HG03439 (cell line): Measurements from ENCODE around the gene NPEPPS.
"Not testable (repeated sequence)": the region's sequence is repeated elsewhere in the genome, so short reads cannot be mapped to it uniquely, and the experiment has no call there.

Experiments
- ATAC-seq: cut with Tn5 transposase; IDR thresholded peaks from one replicate; pipeline ENCODE4 v1.9.1; 2021; ENCODE audit warnings: mild to moderate bottlenecking, moderate library complexity; ENCODE audit not compliant: unreplicated experiment

NPEPPS gene

DNA sequence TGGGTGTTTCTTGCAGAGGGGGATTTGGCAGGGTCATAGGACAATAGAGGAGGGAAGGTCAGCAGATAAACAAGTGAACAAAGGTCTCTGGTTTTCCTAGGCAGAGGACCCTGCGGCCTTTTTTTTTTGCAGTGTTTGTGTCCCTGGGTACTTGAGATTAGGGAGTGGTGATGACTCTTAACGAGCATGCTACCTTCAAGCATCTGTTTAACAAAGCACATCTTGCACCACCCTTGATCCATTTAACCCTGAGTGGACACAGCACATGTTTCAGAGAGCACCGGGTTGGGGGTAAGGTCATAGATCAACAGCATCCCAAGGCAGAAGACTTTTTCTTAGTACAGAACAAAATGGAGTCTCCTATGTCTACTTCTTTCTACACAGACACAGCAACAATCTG, 25.2 kb downstream of the NPEPPS start:
- ATAC-seq, result not testable (repeated sequence)

DNA sequence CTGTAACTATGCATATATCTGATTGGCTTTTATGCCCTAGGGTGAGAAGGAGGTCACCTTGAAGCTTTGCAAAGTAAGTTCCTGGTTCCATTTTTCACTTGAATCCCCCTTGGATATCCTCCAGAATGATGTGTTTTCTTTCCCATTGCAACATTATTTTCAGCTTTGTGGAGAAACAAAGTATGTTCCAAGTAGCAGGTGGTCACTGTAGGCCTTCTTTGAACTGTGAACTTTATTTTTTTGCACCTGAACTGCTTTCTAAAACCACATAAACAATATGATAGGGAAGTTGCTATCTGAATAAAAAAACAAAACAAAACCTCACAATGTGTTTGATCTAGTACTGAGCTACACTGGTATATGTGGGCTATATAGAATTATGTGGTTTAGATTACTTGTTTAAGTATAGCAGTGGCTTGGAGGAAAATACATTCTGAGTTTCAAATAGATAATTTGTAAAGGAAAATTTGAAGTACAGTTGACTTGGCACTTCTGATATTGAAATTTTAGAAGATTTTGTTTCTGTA, 29.7 kb downstream of the NPEPPS start:
- not testable (repeated sequence) for ATAC-seq

DNA sequence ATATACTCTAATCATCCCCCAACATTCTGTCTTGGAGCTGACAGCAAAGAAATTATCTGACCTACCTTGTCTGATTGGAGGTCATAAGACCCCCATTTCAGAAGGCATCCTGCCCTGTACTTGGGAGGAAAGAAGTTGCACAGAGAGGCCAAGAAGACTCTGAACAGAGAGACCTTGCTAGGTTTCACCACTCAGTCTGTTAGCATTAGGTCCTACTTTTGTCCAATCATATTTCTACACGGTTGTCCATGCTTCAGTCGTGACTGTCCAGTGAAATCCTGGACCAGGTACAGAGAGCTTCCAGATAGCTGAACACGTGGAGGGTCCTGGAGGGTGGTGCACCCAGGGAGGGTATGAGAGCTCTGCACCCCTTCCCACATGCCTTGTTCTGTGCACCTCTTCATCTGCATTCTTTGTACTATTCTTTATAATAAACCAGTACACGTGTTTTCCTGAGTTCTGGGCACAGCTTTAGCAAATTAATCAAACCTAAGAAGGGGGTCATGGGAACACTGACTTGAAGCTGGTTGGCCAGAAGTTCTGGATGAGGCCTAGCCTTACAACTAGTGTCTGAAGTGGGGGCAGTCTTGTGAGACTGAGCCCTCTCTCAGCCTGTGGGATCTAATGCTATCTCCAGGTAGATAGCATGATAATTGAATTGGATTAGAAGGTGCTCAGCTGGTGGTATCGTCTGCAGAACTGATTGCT, 30.9 kb downstream of the NPEPPS start:
- ATAC-seq, result not testable (repeated sequence)

GRCh38 chr17:47562406-47562705, 31.4 kb downstream of the NPEPPS start:
- ATAC-seq, result not testable (repeated sequence)

GRCh38 chr17:47567261-47567660, 36.4 kb downstream of the NPEPPS start:
- ATAC-seq, result not testable (repeated sequence)

DNA sequence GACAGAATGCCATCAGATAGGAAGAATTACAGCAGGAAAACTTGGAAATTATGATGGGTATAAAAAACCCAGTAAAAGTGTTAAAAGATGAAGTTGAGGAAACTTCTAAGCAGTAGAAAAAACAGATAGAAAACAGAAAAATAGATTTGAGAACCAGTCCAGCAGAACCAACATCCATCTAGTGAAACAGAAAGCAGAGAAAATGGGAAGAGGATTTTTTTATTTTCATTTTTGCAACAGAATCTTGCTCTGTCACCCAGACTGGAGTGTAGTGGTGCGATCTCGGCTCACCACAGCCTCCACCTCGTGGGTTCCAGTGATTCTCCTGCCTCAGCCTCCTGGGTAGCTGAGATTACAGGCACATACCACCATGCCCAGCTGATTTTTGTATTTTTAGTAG, 41.7 kb downstream of the NPEPPS start:
- not testable (repeated sequence) for ATAC-seq

DNA sequence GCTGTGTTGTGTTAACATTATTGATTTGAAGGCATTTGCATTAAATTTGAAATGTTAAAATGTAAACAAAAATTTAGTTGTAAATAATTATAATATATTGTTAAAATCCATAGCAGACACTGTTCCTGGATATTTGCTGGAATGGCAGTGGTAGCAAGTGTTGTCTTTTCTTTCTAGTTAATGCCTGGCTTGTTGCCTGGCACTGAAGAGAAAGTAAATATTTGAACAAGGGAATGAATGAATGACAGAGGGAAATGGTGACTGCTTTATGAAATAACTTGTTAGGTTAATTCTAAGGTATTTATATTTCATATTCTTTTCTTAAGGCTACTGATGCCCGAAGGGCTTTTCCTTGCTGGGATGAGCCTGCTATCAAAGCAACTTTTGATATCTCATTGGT, 51.5 kb downstream of the NPEPPS start:
- ATAC-seq, result not testable (repeated sequence)

DNA sequence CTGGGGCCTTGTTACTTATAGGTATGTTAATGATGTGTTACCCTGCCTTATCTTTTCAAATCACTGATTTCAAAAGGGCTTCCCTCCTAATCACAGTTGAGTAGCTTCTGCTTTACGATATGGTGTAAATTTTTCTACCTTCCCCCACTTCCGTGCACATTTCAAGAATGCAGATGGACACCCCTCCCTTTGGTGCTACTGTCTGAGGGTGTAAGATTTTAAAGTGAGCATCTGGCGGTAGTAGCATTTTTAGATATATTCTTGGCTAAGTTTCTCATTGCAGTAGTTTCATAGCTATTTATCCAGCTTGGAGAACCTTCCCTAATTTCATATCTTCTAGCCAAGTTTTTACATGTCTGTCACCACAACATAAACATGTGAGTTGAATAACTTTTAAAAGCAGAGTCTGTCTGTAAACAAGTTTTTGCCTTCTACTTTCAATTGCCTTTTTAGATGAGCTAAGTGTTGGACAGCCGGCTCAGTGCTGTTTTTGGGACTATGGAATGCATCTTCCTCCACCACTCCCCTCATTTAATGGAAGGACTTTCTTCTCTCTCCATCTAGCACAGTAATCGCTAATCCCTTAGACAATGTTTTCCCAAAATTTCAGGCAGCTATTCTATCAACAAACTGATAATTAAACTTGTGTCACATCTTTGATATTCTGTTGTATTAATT, 55.6 kb downstream of the NPEPPS start:
- not testable (repeated sequence) for ATAC-seq

DNA sequence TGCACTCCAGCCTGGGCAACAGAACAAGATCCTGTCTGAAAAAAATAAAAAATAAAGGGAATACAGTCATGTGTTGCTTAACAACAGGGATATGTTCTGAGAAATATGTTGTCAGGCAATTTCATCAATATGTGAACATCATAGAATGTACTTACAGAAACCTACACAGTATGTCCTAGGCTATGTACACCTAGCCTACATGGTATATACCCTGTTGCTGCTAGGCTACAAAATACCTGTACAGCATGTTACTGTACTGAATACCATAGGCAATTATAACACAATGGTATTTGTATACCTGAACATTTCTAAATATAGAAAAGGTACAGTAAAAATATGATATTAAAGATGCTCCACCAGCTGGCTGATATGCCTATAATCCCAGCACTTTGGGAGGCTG, 62.6 kb downstream of the NPEPPS start:
- not testable (repeated sequence) for ATAC-seq

DNA sequence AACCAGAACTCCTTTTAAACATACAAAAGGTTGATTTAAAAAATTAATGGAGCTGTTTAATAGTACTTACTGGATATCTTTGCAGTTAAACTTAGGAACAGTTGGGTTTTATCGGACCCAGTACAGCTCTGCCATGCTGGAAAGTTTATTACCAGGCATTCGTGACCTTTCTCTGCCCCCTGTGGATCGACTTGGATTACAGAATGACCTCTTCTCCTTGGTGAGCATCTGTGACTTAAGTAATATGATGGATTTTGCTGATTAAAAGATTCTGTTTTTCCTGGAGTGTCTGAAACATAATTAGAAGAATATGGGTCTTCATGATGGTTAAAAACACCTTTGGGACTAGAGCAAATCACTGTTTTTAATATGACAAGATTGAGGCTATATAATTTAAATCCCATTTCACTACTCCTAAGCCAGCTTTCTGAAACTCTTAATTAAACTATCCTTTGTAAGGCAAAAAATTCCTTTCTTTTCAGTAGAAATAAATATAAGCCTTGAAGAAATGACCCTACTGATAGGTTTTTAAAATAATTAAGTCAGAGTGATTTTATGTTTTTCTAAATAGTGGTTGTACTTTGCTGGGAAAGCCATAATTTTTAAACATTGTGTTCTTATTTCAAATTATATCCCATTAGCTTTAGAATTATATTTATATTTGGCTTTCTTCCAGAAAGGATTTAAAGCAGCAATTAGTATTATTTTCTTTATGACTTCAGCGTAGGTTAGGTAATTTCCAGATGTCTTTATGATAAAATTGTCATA, 73.1 kb downstream of the NPEPPS start:
- no peak for ATAC-seq

GRCh38 chr17:47604598-47604927, 73.7 kb downstream of the NPEPPS start:
- no peak for ATAC-seq

- ATAC-seq, result no peak
These were observed 74.1 kb downstream of the NPEPPS start for GRCh38 chr17:47605011-47605410.

DNA sequence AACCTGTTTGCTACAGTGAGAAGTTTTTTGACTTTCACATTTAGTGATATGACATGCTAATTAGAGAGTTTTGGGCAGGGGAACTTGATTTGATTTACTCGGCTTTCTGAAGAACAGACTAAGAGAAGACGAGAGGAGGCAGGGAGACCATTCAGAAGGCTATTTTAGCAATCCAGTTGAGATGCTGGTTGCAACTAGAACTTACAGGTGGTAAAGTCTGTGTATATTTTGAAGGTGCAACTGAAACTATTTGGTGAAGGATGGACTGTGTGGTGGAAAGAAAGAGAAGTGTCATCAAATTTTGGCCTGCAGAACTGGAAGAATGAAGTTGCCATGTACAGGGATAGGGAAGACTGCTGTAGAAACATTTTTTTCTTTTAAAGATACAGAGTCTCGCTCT, 76.6 kb downstream of the NPEPPS start:
- no peak for ATAC-seq

DNA sequence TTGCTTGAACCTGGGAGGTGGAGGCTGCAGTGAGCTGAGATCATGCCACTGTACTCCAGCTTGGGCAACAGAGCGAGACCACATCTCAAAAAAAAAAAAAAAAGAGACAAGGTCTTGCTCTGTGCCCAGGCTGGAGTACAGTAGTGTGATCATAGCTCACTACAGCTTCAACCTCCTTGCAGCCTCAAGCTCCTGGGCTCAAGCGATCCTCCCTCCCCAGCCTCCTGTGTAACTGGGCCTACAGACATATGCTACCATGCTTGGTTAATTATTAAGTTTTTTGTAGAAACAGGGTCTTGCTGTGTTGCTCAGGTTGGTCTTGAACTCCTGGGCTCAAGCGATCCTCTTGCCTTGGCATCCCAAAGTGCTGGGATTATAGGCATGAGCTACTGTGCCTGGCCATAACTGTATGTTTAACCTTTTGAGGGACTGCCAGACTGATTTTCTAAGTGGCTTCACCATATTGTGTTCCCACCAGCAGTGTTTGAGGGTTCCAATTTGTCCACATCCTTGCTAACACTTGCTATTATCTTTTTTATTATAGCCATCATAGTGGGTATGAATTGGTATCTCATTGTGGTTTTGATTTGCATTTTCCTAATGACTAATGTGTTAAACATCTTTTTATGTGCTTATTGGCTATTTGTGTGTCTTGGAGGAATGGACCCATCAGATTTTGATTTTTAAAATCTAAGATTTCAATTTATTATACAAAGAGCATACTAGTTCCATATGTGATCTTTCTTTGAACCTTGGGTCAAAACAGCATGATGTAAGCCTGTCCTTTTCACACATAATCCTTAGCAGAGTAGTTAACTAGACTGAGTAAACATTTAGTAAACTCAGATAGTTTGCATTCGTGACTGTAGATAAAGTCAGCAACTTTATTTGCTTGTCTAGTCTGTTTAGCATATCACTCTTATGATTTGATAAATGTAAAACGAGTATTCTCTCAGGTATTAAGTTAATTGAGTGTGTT, 80.8 kb downstream of the NPEPPS start:
- ATAC-seq, result no peak

DNA sequence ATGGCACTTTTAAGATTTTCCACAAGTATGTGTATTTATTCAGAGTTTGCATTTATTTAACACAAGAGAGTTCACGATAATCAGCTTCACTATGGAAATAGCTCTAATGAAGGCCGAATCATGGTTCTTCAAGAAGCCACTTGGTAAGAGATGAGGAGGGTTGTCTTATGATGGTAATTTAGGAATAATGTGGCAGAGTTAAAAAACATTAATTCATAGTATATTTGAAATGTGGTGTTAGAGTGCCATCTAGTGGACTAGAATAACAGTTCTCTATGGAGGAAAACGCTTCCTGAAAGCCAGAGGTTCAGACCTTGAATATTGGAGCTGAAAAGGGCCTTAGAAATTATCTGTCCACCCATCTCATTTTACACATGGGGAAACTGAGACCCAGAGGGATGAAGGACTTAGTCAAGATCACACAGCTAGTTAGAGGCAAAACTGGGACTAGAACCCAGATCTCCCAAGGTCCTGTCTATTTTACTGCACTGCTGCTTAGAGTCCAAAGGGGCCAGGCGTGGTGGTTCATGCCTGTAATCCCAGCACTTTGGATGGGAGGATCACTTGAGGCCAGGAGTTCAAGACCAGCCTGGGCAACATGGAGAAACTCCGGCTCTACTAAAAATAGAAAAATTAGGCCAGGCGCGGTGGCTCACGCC, 85.0 kb downstream of the NPEPPS start:
- ATAC-seq, result no peak

GRCh38 chr17:47618410-47618809, 87.5 kb downstream of the NPEPPS start:
- no peak for ATAC-seq

GRCh38 chr17:47620503-47621245, 89.8 kb downstream of the NPEPPS start:
- ATAC-seq, result no peak

DNA sequence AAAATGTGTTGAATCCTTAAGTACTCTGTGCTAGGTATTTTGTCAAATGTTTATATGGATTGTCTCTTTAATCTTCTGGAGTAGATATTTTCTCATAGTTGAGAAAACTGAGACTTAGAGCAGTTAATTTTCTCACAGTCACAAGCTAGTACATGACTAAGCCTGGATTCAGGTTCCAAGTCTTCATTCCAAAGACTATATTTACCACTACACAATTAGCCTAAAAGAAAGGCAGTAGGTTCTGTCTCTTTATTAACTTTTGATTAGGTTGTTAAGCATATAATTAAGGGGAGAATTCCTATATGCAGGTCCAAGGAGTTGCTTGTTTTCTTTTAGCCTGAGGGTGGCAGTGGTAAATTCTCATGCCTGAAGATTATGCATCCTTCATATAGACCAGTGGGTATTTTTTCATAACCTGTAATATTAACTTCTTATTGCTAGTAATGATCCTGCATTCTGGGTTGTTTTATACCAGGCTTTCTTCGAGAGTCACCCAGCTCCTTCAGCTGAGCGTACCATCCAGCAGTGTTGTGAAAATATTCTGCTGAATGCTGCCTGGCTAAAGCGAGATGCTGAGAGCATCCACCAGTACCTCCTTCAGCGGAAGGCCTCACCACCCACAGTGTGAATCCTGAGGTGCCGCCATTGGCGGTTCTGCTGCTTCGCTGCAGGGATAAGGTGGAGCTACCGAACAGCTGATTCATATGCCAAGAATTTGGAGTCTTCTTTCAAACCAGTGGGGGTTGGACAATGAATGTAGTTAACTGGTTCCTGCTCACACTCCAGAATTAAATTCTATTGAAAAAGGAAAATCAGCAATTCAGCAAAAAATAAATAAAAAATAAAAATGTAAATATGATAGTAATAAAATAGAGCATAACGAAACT, 90.6 kb downstream of the NPEPPS start:
- ATAC-seq, result no peak

DNA sequence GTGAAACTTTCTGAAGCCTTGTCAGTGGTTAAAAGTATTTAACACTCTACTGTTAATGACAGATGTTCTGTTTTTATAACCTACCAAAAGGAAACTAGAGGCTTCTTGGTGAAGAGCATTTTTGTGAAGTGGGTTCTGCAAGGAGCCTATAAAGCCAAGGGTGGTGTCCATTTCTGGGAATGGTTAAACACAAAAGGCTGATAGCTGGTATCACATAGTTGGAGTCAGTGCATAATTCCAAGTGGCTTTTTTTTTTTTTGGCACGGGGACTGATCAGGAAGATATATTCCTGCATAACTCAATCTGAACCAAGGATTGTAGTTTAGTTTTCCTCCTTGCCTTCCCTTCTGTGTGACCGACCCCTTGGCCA, 91.3 kb downstream of the NPEPPS start:
- no peak for ATAC-seq
